Skin of body (tissue), 2 donors: ENCODE data around the gene STARD13. TPM values are rescaled to one million over a fixed set of nuclear protein-coding genes. Genes with fewer than 3 reads are reported as not detected.

ENCODE experiments used
- DNase-seq: peaks from one replicate; lab custom pipeline; 2025; lab: John Stamatoyannopoulos, UW
- total RNA-seq: library from RNA; depleted of rRNA; stranded (reverse); fragments of >200 nt; gene quantifications from one replicate; pipeline ENCODE4 v1.2.3, GENCODE V29; 2014

The STARD13 gene
- total RNA-seq, 1 donor from 2014 or later: 38.7 TPM

- peak; percentile 95 for DNase-seq
Observed at GRCh38 chr13:33204130-33204927, 81.2 kb downstream of the STARD13 start.

GRCh38 chr13:33202644-33203169 is 82.8 kb downstream of the STARD13 start:
- no peak for DNase-seq

- no peak for DNase-seq
Observed at GRCh38 chr13:33201659-33202058, 83.9 kb downstream of the STARD13 start.

- DNase-seq: no peak
Observed at GRCh38 chr13:33199289-33199850, 86.2 kb downstream of the STARD13 start.

GRCh38 chr13:33197541-33197971 is 88.0 kb downstream of the STARD13 start:
- DNase-seq: no peak

GRCh38 chr13:33196767-33197166 is 88.8 kb downstream of the STARD13 start:
- DNase-seq: no peak

DNA sequence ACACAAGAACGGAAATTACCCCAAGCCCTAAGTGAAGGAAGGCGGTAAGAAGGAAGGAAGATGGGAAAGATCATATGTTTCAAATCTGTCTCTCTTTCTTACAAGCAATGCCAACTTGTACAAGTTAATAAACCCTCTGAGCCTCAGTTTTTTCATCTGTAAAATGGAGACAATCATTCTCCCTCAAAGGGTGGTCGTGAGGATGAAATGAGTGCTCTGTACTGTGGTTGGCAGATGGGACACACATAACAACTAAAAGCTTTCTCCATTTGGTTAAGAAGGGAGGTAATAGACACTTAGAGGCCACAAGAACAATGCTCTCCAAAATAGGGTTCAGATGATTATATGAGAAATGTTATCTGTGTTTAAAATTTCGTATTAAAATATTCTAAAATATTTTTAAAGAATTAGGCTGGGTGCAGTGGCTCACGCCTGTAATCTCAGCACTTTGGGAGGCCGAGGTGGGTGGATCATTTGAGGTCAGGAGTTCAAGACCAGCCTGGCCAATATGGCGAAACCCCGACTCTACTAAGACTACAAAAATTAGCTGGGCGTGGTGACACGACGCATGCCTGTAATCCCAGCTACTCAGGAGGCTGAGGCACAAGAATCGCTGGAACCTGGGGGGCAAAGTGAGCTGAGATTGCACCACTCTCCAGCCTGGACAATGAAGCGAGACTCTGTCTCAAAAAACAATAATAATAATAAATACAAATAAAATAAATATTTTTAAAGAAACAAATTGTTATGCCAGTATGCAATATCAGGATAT is 89.7 kb downstream of the STARD13 start:
- no peak for DNase-seq

GRCh38 chr13:33194820-33195692 is 90.5 kb downstream of the STARD13 start:
- peak; percentile 77 for DNase-seq

- DNase-seq: no peak
Observed at GRCh38 chr13:33193428-33193974, 92.1 kb downstream of the STARD13 start.

DNA sequence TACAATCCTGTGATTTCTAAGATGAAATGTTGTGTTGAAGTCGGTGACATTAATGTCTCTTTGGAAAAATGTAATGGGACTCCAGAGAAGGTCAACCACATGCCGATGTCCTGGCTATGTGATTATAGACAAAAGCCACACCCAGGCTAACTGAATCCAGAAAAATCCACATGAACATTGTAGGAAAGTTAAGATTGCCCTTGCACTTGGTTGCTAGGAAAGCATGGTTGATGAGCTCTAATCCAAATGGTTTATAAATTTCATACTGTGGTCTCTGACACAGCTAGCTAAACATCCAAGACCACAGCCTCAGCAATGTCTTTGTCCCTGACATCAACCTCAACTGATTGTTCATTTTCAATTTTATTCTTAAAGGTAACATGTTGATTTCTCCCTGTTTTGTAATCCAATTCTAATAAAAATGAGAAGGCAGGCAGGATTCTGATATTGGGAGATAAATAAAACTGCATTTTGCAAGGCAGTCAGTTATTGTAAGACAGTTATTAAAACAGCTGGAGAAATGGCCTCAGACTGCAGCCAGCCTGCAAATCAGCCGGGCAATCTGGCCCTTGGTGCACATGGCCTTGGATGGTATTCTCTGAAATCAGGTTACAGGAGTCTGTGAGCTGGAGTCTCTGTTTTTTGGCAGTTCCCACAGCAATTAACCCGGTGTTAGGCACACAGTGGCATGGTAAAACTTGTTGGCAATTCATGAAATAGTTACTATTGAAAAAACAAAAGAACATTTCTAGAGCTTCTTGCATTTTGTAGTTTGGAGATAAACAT is 93.9 kb downstream of the STARD13 start:
- no peak for DNase-seq

DNA sequence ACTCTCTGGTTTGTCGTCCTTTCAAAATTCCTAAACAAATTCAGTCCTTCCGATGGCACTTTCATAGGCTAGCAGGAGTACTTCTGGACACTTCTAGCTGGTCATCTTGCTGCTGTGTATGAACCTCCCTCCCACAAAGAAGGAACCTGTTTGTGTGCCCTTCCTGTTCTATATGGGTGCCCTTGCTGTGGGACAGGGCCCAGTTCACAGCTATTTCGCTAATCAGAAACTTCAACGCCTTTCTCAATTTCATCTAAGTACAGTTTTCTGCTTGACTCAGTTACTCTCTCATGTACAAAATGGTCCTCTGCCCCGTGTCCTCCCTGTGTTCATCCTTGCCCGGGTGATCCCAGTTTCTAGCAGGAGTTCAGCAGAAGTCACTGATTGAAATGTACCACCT is 96.1 kb downstream of the STARD13 start:
- no peak for DNase-seq

DNA sequence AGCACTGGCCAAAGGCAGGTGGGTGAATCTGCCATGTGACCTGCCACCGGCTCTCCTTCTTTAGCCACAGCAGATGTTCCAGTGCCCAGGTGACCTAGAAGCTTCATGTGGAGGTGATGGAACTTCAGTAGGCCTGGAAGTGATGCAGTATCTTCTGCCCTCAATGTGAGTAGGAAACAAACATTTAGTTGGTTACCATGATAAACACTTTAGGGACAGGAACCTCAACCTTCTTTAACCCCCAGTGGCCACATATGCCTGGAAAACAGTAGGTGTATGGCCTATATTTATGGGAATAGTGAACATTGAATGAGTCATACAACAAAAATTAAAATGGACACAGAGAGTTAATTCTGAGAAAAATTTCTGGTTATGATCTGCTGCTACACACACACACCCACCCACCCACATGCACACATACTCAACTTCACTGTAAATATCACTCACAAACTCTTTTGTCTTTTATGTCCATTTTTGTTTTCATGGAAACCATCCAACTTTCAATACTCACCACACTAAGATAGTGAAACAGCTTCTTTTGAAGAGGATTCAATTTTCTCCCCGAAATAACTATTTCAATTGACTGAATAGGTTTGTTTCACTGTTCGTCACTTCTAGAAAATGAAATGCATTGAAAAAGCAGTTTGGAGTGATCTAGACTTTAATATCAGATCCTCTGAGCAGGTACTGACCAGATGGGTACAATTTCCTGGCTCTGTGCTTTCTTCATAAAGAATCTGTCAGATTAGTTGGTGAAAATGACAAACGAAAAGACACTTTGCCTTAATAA is 97.3 kb downstream of the STARD13 start:
- no peak for DNase-seq

GRCh38 chr13:33186861-33187291 is 98.7 kb downstream of the STARD13 start:
- no peak for DNase-seq

GRCh38 chr13:33185853-33186252 is 99.7 kb downstream of the STARD13 start:
- DNase-seq: no peak

GRCh38 chr13:33184530-33184929 is 101.0 kb downstream of the STARD13 start:
- DNase-seq: no peak

DNA sequence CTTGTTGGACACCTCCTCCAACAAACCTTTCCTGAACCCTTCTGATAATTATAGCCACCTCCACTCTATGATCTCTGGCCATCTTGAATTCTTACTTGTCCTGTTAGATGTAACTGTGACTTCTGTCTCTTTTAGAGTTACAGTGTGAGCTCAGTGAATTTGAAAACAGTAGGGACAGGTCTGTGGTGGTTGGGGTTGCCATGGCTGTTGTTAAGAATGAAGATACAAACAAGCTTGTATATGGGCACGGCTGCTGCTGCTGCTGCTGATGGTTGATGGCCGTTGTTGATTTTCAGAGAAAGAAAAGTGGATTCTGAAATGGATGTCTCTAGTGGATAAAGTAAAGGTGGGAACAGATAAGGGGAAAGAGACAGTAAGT is 101.5 kb downstream of the STARD13 start:
- no peak for DNase-seq

DNA sequence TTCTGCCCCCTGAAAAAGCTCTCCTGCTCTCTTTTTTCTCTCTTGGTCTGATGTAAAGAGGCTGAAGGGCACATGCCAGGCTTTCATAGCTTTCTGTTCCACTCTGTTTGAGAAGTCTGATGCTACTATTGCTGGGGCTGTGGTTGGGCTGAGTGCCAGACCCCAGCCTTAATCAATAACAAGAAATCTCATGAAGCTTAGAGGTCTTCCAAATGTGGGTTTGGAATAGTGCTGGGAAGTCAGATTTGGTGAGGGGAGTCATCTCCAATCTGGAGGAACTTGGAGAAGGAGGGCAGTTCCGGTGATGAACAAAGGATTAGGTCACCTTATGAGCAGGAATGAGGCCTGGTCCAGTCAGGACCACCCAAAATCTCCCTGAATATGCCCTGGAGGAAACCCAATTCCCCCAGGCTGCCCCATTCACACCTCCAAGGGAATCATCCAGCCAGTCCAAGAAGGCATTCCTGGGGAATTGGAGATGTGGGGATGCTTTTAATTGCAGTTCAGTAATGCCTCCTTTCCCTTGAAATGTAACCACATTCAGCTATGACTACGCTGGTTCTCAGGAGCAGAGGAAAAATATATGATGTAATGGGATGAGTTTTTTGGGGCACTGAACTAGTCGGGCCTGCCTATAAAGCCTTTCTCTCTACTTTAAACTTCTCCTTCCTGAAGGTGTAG is 102.0 kb downstream of the STARD13 start:
- no peak for DNase-seq

DNA sequence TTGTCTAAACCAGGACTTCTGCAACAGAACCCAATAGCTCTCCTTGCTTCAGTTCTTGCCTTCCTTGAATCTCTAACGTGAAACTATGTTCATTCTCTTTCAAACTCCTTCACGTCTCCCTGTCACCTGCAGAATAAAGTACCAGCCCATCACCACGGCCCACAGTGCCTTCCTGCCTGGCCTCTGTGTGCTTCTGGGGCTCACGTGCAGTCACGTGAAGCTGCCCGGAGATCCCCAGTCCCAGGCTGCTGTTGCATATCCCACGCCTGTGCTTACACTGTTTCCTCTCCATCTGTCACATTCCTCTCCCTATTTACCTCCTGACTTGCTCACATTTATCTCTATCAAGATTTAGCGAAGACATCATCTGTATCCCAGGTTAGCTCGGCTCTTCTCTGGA is 102.8 kb downstream of the STARD13 start:
- no peak for DNase-seq

GRCh38 chr13:33181264-33181663 is 104.3 kb downstream of the STARD13 start:
- no peak for DNase-seq
